GM19025 (cell line): ENCODE measurements around the gene TP53BP2.
"Not testable (repeated sequence)": the region's sequence is repeated elsewhere in the genome, so short reads cannot be mapped to it uniquely, and the experiment has no call there.

Experiments used
- ATAC-seq: cut with Tn5 transposase; IDR thresholded peaks from one replicate; pipeline ENCODE4 v1.9.1; 2021; ENCODE audit warnings: mild to moderate bottlenecking, low read depth, moderate library complexity; ENCODE audit not compliant: unreplicated experiment

The TP53BP2 gene

GRCh38 chr1:223853748-223854147 is 8.0 kb upstream of the TP53BP2 start:
- ATAC-seq: no peak

GRCh38 chr1:223853275-223853674 is 7.5 kb upstream of the TP53BP2 start:
- ATAC-seq: no peak

GRCh38 chr1:223852337-223852736 is 6.6 kb upstream of the TP53BP2 start:
- ATAC-seq: no peak

- no peak for ATAC-seq
Observed at GRCh38 chr1:223849352-223850254, 3.9 kb upstream of the TP53BP2 start.

GRCh38 chr1:223848536-223848935 is 2.8 kb upstream of the TP53BP2 start:
- ATAC-seq: no peak

- no peak for ATAC-seq
Observed at GRCh38 chr1:223847781-223848345, 2.1 kb upstream of the TP53BP2 start.

- peak; percentile 20 for ATAC-seq
Observed at GRCh38 chr1:223845037-223845809, 524 bp downstream of the TP53BP2 start.

GRCh38 chr1:223844787-223845036 is 1.0 kb downstream of the TP53BP2 start:
- no peak for ATAC-seq

GRCh38 chr1:223843934-223844786 is 1.6 kb downstream of the TP53BP2 start:
- no peak for ATAC-seq

GRCh38 chr1:223842784-223843183 is 3.0 kb downstream of the TP53BP2 start:
- no peak for ATAC-seq

GRCh38 chr1:223841977-223842623 is 3.6 kb downstream of the TP53BP2 start:
- not testable (repeated sequence) for ATAC-seq

GRCh38 chr1:223840254-223840653 is 5.5 kb downstream of the TP53BP2 start:
- ATAC-seq: no peak

- no peak for ATAC-seq
Observed at GRCh38 chr1:223838125-223838854, 7.5 kb downstream of the TP53BP2 start.

GRCh38 chr1:223837687-223838086 is 8.1 kb downstream of the TP53BP2 start:
- no peak for ATAC-seq

- no peak for ATAC-seq
Observed at GRCh38 chr1:223837206-223837605, 8.5 kb downstream of the TP53BP2 start.

- no peak for ATAC-seq
Observed at GRCh38 chr1:223836586-223836985, 9.2 kb downstream of the TP53BP2 start.

- ATAC-seq: no peak
Observed at GRCh38 chr1:223835754-223836153, 10.0 kb downstream of the TP53BP2 start.

GRCh38 chr1:223834660-223835263 is 11.0 kb downstream of the TP53BP2 start:
- no peak for ATAC-seq

GRCh38 chr1:223833948-223834347 is 11.8 kb downstream of the TP53BP2 start:
- no peak for ATAC-seq
